Measurements from ENCODE around the gene ELOVL2. TPM values are rescaled to one million over a fixed set of nuclear protein-coding genes. Genes with fewer than 3 reads are reported as not detected.

Gene ELOVL2
- total and polyA plus RNA-seq, 2 experiments from 2014 or later = 0.29 to 0.32 TPM

- no peak for DNase-seq
- Histone ChIP-seq H3K9me2 (ENCODE audit: insufficient read depth) (no peaks in the 10 kb centered on the region), H3K4me1 (ENCODE audit: insufficient read depth) (peaks cover 6% of the 10 kb centered on the region; the same call in 1 of the 2 replicates), H3K36me3 (ENCODE audit: low read depth) (no peaks in the 10 kb centered on the region), H3K79me2 (ENCODE audit: insufficient read depth) (no peaks in the 10 kb centered on the region), H2AFZ (no peak overlapping the region), H3F3A (ENCODE audit: insufficient read depth) (peaks cover 6% of the 10 kb centered on the region; the same call in 1 of the 2 replicates), H3K9ac (no peak overlapping the region), H4K20me1 (ENCODE audit: insufficient read depth) (no peaks in the 10 kb centered on the region), H3K9me3 (ENCODE audit: low read depth) (no peaks in the 10 kb centered on the region), H3K27me3 (replicated peaks; ENCODE audit: insufficient read depth) (no peaks in the 10 kb centered on the region), H3K27ac (no peak overlapping the region), H3K4me3 (no peak overlapping the region), H3K4me2 (ENCODE audit: unreplicated experiment) (no peak overlapping the region)
- 79 to 84% methylated on average over 6 of the region's 6 CpGs for whole genome bisulfite sequencing, 2 experiments (ENCODE audit: low coverage in 1 of 2, low lambda C conversion rate in 2 of 2, missing lambda C conversion rate in 2 of 2)
- in situ Hi-C loops (cut with MboI) = loop anchor here (25.0 kb wide), 1 partner anchor 530 kb away; no protein-coding TSS in a partner anchor
- TF ChIP-seq EZH2 (IDR thresholded peaks at IDR 0.05; ENCODE audit: insufficient read depth, poor library complexity, severe bottlenecking) = no peak
- TF ChIP-seq EZH2phosphoT487 (IDR thresholded peaks at IDR 0.05; ENCODE audit: insufficient read depth, low read depth) = no peak
Observed at GRCh38 chr6:10957414-10957886, 86.7 kb downstream of the ELOVL2 start.

- in situ Hi-C loops (cut with MboI) = loop anchor here (25.0 kb wide), 1 partner anchor 531 kb away; no protein-coding TSS in a partner anchor
- Histone ChIP-seq H3K4me1 (ENCODE audit: insufficient read depth) (peaks cover 3% of the 10 kb centered on the region), H4K20me1 (ENCODE audit: insufficient read depth) (no peaks in the 10 kb centered on the region), H3K79me2 (ENCODE audit: insufficient read depth) (no peaks in the 10 kb centered on the region), H3K27ac (no peak overlapping the region), H3K9me2 (ENCODE audit: insufficient read depth) (no peaks in the 10 kb centered on the region), H3K9ac (no peak overlapping the region), H3K9me3 (ENCODE audit: low read depth) (no peaks in the 10 kb centered on the region), H3F3A (ENCODE audit: insufficient read depth) (no peaks in the 10 kb centered on the region), H2AFZ (no peak overlapping the region), H3K27me3 (replicated peaks; ENCODE audit: insufficient read depth) (no peaks in the 10 kb centered on the region), H3K36me3 (ENCODE audit: low read depth) (no peaks in the 10 kb centered on the region), H3K4me2 (ENCODE audit: unreplicated experiment) (no peak overlapping the region), H3K4me3 (no peak overlapping the region)
- no peak for TF ChIP-seq EZH2phosphoT487 (IDR thresholded peaks at IDR 0.05; ENCODE audit: insufficient read depth, low read depth)
- no peak for TF ChIP-seq EZH2 (IDR thresholded peaks at IDR 0.05; ENCODE audit: insufficient read depth, poor library complexity, severe bottlenecking)
- no peak for DNase-seq
Observed at GRCh38 chr6:10956776-10957175, 87.3 kb downstream of the ELOVL2 start.

- no peaks in the 10 kb centered on the region for H3K27me3 ChIP-seq (replicated peaks; ENCODE audit: insufficient read depth)
- no peaks in the 10 kb centered on the region for H3K36me3 ChIP-seq (ENCODE audit: low read depth)
- no peaks in the 10 kb centered on the region for H3K79me2 ChIP-seq (ENCODE audit: insufficient read depth)
- no peaks in the 10 kb centered on the region for H3K9me2 ChIP-seq (ENCODE audit: insufficient read depth)
- no peaks in the 10 kb centered on the region for H3K9me3 ChIP-seq (ENCODE audit: low read depth)
- no peak overlapping the region for H2AFZ ChIP-seq
- H3K9ac ChIP-seq = no peak overlapping the region
- in situ Hi-C loops (cut with MboI) = loop anchor here (5.0 to 25.0 kb wide), 2 partner anchors 113 to 533 kb away; no protein-coding TSS in a partner anchor
- TF ChIP-seq EZH2phosphoT487 (IDR thresholded peaks at IDR 0.05; ENCODE audit: insufficient read depth, low read depth) = no peak
- 40 to 44% methylated on average over 15 of the region's 15 CpGs for WGBS, 2 experiments (ENCODE audit: low coverage in 1 of 2, low lambda C conversion rate in 2 of 2, missing lambda C conversion rate in 2 of 2)
- H4K20me1 ChIP-seq (ENCODE audit: insufficient read depth) = no peaks in the 10 kb centered on the region
- H3K27ac ChIP-seq = no peak overlapping the region
- no peaks in the 10 kb centered on the region for H3F3A ChIP-seq (ENCODE audit: insufficient read depth)
- peak; percentile 81 for DNase-seq
- H3K4me2 ChIP-seq (ENCODE audit: unreplicated experiment) = no peak overlapping the region
- H3K4me1 ChIP-seq (ENCODE audit: insufficient read depth) = peaks cover 8% of the 10 kb centered on the region
- H3K4me3 ChIP-seq = no peak overlapping the region
Observed at GRCh38 chr6:10954590-10955010, 89.5 kb downstream of the ELOVL2 start.

GRCh38 chr6:10951675-10952282 is 92.3 kb downstream of the ELOVL2 start:
- 11 to 13% methylated on average over 6 of the region's 6 CpGs for WGBS, 2 experiments (ENCODE audit: low coverage in 1 of 2, low lambda C conversion rate in 2 of 2, missing lambda C conversion rate in 2 of 2)
- Histone ChIP-seq H3K4me3 (0 out of 2 replicates have a peak overlapping the region, but pooled peaks have one; percentile 33), H3K9me3 (ENCODE audit: low read depth) (no peaks in the 10 kb centered on the region), H3K36me3 (ENCODE audit: low read depth) (no peaks in the 10 kb centered on the region), H3K27ac (no peak overlapping the region), H3K27me3 (replicated peaks; ENCODE audit: insufficient read depth) (no peaks in the 10 kb centered on the region), H3K9me2 (ENCODE audit: insufficient read depth) (no peaks in the 10 kb centered on the region), H3K4me1 (ENCODE audit: insufficient read depth) (peaks cover 8% of the 10 kb centered on the region), H3K9ac (no peak overlapping the region), H3K79me2 (ENCODE audit: insufficient read depth) (no peaks in the 10 kb centered on the region), H3F3A (ENCODE audit: insufficient read depth) (no peaks in the 10 kb centered on the region), H3K4me2 (ENCODE audit: unreplicated experiment) (peak overlapping the region; percentile 31), H4K20me1 (ENCODE audit: insufficient read depth) (no peaks in the 10 kb centered on the region), H2AFZ (no peak overlapping the region; the same call in 1 of the 2 replicates)
- in situ Hi-C loops (cut with MboI) = loop anchor here (5.0 to 25.0 kb wide), 2 partner anchors 116 to 536 kb away; no protein-coding TSS in a partner anchor
- peak; percentile 78 for DNase-seq
- TF ChIP-seq EZH2 (IDR thresholded peaks at IDR 0.05; ENCODE audit: insufficient read depth, poor library complexity, severe bottlenecking) (no peak), EZH2phosphoT487 (IDR thresholded peaks at IDR 0.05; ENCODE audit: insufficient read depth, low read depth) (no peak)

Measured in GM23248 (cell line).